ENCODE measurements around the gene NELL1. TPM values are rescaled to one million over a fixed set of nuclear protein-coding genes. Genes with fewer than 3 reads are reported as not detected.

NELL1 gene
- polyA plus RNA-seq, 2 of the 4 experiments (the other 2 are of a cell fraction), result not detected

- TF ChIP-seq BCL3 (IDR thresholded peaks at IDR 0.05), result no peak
- TF ChIP-seq EHF (CRISPR knock-in tag; IDR thresholded peaks at IDR 0.05), result no peak
- TF ChIP-seq PHF8 (IDR thresholded peaks at IDR 0.05; ENCODE audit: borderline replicate concordance, low read depth), result no peak
- TF ChIP-seq HDAC2 (IDR thresholded peaks at IDR 0.05), result no peak
- Histone ChIP-seq H3K4me1 (no peaks in the 10 kb centered on the region), H3K9me3 (no peaks in the 10 kb centered on the region), H3K4me2 (no peak overlapping the region), H3K4me3 (no peak overlapping the region), H3K27ac (no peak overlapping the region)
- ChIA-PET CTCF (no interaction called here), POLR2A (no interaction called here)
- DNase-seq (ENCODE audit: low read depth in 1 of 2, low spot score in 1 of 2), result no peak
- ATAC-seq, result no peak
- WGBS (ENCODE audit: missing lambda C conversion rate), result 11% methylated on average over 8 of the region's 8 CpGs
- FAIRE-seq, result no peak
Observed at GRCh38 chr11:21364866-21365624, 695.7 kb downstream of the NELL1 start.

- 4% methylated on average over 1 of the region's 1 CpG for WGBS (ENCODE audit: missing lambda C conversion rate)
- Histone ChIP-seq H3K4me1 (no peaks in the 10 kb centered on the region), H3K9me3 (no peaks in the 10 kb centered on the region), H3K4me3 (no peak overlapping the region), H3K4me2 (no peak overlapping the region), H3K27ac (no peak overlapping the region)
- no peak for ATAC-seq
- no peak for DNase-seq (ENCODE audit: low read depth in 1 of 2, low spot score in 1 of 2)
- no peak for FAIRE-seq
- CTCF ChIA-PET, result no interaction called here
- no peak for TF ChIP-seq NR3C1 (IDR thresholded peaks at IDR 0.05)
- no peak for TF ChIP-seq ATOH8 (CRISPR knock-in tag; IDR thresholded peaks at IDR 0.05; ENCODE audit: low read depth)
- TF ChIP-seq, protein P1, sequence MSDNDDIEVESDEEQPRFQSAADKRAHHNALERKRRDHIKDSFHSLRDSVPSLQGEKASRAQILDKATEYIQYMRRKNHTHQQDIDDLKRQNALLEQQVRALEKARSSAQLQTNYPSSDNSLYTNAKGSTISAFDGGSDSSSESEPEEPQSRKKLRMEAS (IDR thresholded peaks at IDR 0.05), result no peak
- TF ChIP-seq ZSCAN20 (CRISPR knock-in tag; IDR thresholded peaks at IDR 0.05), result no peak
- POLR2A ChIA-PET, result no interaction called here
Observed at GRCh38 chr11:21369947-21370346, 700.6 kb downstream of the NELL1 start.

GRCh38 chr11:21371044-21371443 lies 701.7 kb downstream of the NELL1 start:
- DNase-seq (ENCODE audit: low read depth in 1 of 2, low spot score in 1 of 2) (no peak), ATAC-seq (no peak), FAIRE-seq (no peak)
- no peak overlapping the region for H3K4me3 ChIP-seq
- 8% methylated on average over 5 of the region's 5 CpGs for WGBS (ENCODE audit: missing lambda C conversion rate)
- TF ChIP-seq BHLHE40 (IDR thresholded peaks at IDR 0.05; ENCODE audit: low read depth, low read length), result no peak
- no peak for TF ChIP-seq RARB (CRISPR knock-in tag; IDR thresholded peaks at IDR 0.05)
- no peak for TF ChIP-seq JUNB (IDR thresholded peaks at IDR 0.05)
- H3K4me1 ChIP-seq, result no peaks in the 10 kb centered on the region
- no peak overlapping the region for H3K4me2 ChIP-seq
- ChIA-PET CTCF (no interaction called here), POLR2A (no interaction called here)
- H3K9me3 ChIP-seq, result no peaks in the 10 kb centered on the region
- no peak overlapping the region for H3K27ac ChIP-seq

DNA sequence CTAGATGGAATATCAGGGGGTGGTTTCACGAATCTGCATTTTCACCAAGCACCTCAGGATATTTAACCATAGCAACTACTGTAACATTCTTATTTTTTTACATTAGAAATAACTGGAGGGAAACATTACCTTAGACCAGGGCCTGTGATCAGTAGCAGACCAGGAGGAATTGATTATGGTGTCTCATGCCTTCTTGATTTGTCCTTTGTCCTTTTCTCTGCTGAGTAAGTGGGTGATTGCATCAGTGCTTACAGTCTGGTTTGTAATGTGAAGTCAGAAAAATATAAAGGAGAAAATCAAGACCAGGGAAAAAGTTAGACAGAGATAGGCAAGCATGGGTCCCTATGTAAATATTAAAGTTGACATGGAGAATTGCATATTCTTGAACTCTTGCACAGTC lies 703.3 kb downstream of the NELL1 start:
- TF ChIP-seq NR3C1 (IDR thresholded peaks at IDR 0.05) (no peak), MYC (IDR thresholded peaks at IDR 0.05; ENCODE audit: borderline replicate concordance, low read length) (no peak), CHD4 (IDR thresholded peaks at IDR 0.05; ENCODE audit: borderline replicate concordance) (no peak)
- ATAC-seq (no peak), DNase-seq (ENCODE audit: low read depth in 1 of 2, low spot score in 1 of 2) (no peak), FAIRE-seq (no peak)
- H3K9me3 ChIP-seq, result no peaks in the 10 kb centered on the region
- H3K27ac ChIP-seq, result no peak overlapping the region
- POLR2A ChIA-PET, result no interaction called here
- 5% methylated on average over 1 of the region's 1 CpG for WGBS (ENCODE audit: missing lambda C conversion rate)
- H3K4me3 ChIP-seq, result no peak overlapping the region
- H3K4me2 ChIP-seq, result no peak overlapping the region
- no peaks in the 10 kb centered on the region for H3K4me1 ChIP-seq
- CTCF ChIA-PET, result interaction anchor here (0.6 kb wide), 1 partner anchor 10 kb away, joined by 3 read pairs; no protein-coding TSS in a partner anchor

DNA sequence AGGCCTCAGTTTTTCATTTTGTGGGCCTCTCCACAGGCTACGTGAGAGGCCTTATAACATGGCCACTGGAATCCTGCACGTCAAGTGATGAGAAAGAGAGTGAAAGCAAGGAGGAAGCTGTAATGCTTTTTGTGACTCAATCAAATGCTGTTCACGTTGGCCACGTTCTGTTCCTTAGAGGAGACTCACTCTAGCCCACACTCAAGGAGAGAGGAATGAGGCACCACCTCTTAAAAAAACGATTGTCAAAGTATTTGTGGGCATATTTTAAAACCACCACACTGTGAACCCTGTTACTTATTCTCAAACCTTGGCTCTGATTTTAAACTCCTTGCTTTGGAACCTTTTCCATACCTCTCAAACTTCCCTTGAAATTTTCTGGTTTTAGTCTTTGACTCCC lies 705.0 kb downstream of the NELL1 start:
- H3K4me2 ChIP-seq, result no peak overlapping the region
- H3K27ac ChIP-seq, result no peak overlapping the region
- ATAC-seq (no peak), DNase-seq (ENCODE audit: low read depth in 1 of 2, low spot score in 1 of 2) (no peak), FAIRE-seq (no peak)
- 8% methylated on average over 5 of the region's 5 CpGs for WGBS (ENCODE audit: missing lambda C conversion rate)
- CTCF ChIA-PET, result no interaction called here
- POLR2A ChIA-PET, result no interaction called here
- H3K9me3 ChIP-seq, result no peaks in the 10 kb centered on the region
- H3K4me1 ChIP-seq, result no peaks in the 10 kb centered on the region
- H3K4me3 ChIP-seq, result no peak overlapping the region
- TF ChIP-seq FOXS1 (CRISPR knock-in tag; IDR thresholded peaks at IDR 0.05), result no peak
- no peak for TF ChIP-seq POLR2AphosphoS2 (conservative IDR thresholded peaks at IDR 0.05; ENCODE audit: low read length)
- no peak for TF ChIP-seq HDAC2 (IDR thresholded peaks at IDR 0.05)
- no peak for TF ChIP-seq PHF8 (IDR thresholded peaks at IDR 0.05; ENCODE audit: borderline replicate concordance, low read depth)
- TF ChIP-seq MYC (IDR thresholded peaks at IDR 0.05; ENCODE audit: borderline replicate concordance, low read length), result no peak
- no peak for TF ChIP-seq MAZ (IDR thresholded peaks at IDR 0.05; ENCODE audit: borderline replicate concordance, low read depth, low read length)
- TF ChIP-seq JUNB (IDR thresholded peaks at IDR 0.05), result no peak
- TF ChIP-seq, protein P1 (IDR thresholded peaks at IDR 0.05), result no peak
- TF ChIP-seq FOSL2 (IDR thresholded peaks at IDR 0.05), result no peak
- no peak for TF ChIP-seq FOSL2 (CRISPR knock-in tag; IDR thresholded peaks at IDR 0.05)
- TF ChIP-seq EP300 (IDR thresholded peaks at IDR 0.05), result no peak
- TF ChIP-seq REST (IDR thresholded peaks at IDR 0.05), result no peak
- TF ChIP-seq HOXA7 (CRISPR knock-in tag; IDR thresholded peaks at IDR 0.05), result no peak

Data from A549 (cell line).